NCI-H446 (cell line): ENCODE data around the gene C6orf89.
A peak's percentile ranks its signal among the peaks of the same experiment; 100 is the strongest.

ENCODE experiments used
- DNase-seq, 2 experiments: peaks; one replicate each; lab custom pipeline; 2025; lab: John Stamatoyannopoulos, UW

C6orf89 gene

DNA sequence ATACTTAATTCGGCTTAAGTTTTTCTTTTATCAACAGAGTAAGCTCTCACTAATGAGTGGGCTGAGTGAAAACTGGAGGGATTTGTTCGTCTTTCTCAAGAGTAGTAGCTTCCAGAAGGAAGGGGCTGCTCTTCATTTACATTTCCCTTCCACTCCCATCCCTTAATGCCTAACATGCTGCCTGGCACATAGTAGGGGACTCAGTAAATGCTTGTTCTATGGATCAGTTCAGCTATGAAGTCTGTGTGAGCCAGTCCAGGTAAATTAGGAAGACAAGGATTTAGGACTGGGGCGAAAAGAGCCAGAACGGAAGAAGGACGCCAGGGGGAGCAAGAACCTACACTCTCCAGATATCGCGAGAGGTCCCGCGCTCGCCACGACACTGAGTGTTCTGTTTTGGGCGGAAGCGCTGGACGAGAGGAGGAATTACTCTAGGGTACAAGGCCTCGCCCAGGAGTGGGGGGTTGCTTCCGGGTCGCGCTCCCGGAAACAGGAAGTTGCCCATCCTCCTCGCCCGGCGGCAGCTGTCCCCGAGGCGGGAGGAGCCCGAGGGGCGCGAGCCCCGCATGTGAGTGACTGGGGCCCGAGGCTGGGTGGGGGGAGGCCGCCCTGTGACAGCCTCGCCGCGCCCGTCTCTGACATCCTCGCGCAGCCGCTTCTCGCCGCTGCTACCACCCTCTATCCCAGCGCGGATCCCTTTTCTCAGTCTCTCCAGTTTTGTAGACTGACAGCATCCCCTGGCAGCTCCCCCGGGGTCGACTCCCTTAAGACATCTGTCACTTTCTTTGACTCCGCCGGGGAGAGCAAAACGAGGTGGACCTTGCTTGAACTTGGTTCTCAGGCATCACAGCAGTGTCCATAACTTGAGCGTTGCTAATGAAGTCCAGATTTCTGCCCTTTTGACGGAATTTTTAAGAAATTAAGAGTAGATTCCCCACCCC is at the start of gene C6orf89:
Gene C6orf89 (plus strand): TSS at position 492 of the 941 bp plus-strand sequence. CDS start 13,493 bp downstream, outside the sequence.
- peak; percentile 96 to 99 for DNase-seq

DNA sequence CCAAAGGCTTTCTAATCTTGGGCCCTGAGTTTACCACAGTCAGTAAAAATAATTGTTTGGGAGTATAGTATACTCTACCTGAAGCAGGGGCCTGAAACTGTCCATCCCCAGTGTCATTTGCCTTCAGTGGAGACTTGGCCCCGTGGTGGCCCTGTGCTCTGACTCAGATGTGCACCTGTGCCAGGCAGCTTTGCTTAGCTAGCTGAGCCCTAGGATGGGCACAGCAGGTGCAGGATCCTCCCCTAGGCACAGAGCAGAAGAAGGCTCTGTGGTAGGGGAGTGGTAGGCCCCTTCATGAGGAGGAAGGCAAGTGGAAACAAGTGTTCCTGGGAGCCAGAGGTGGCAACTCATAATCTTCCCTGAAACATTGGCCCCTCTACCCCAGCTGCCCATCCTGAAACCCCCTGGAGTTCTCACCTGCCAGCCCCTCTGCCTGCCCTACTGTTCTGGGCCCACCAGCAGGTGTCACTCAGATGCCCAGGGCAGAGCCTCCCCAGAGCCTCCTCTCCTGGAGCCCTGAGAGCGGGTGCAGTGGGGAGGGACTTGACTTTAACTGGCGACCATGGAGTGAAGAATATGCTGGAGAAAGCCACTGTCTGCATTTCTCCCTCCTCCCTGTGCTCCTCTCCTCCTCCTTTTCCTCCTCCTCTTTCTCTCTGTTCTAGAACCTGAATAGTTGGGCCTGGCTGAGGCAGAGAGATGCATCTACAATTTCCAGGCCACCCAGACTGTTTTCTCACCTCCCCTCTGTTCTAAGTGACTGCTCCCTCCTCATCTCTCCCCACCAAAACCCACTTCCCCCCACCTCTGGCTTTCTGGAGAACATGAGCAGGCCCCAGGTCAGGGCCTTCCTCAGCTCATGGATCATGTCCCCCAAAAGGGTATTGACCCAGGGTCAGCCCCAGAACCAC is 49.4 kb upstream of the C6orf89 start:
- DNase-seq: no peak

DNA sequence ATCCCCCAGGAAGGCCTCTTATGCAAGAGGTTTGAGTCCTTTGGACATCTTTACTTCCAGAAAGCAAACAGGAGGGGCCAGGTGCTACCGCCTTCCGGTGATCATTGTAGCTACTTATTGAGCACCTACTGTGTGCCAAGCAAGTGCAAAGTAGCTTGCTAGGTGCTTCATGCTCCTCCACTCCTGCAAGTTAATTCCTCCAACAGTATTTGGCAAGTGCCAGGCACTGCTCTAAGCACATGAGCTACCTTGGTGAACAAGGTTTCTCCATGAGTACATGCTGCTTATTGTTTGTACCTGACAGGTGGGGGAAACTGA is 48.8 kb upstream of the C6orf89 start:
- DNase-seq: no peak

GRCh38 chr6:36837686-36838085 is 48.1 kb upstream of the C6orf89 start:
- DNase-seq: no peak

DNA sequence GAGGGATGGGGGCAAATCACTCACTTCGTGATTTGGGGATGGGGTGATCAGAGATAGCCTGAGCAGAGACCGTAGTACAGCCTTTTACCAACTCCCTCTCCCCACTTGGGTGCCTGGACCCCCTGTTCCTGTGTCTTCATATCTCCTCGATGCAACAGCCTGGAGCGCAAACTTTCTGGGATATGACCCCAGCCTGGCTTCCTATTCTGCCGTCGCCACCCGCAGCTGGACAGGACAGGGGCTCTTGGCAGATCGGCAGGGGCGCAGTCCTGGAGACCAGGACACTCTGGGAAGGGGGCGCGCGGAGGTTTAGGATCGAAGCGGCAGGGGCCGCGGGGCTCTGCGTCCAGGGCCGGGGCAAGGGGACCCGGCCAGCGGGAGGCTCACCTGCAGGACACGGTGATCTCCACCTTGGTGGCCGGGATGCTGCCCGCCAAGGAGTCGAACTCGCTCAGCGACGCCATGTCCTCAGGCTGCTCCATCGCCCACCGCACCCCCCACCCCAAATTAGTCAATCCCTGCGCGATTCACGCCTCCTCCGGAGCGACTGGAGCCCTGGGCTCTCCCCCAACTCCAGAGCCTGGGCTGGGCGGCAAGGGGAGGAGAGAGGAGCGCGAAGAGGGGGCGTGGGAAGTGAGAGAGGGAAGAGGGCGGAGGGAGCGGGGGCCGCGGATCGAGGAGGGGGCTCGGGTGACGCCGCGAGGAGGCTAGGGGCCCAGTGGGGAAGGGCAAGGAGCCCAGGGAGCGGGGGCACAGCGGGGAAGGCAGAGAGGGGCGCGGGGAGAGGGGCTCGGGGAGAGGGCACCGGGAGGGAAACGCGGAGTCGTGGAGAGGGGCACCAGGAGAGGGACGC is 46.6 kb upstream of the C6orf89 start, which contains the start of gene CPNE5:
Gene CPNE5 (minus strand): TSS at position 549 of the 853 bp plus-strand sequence. CDS start 67 bp downstream, at position 482.
- no peak for DNase-seq

DNA sequence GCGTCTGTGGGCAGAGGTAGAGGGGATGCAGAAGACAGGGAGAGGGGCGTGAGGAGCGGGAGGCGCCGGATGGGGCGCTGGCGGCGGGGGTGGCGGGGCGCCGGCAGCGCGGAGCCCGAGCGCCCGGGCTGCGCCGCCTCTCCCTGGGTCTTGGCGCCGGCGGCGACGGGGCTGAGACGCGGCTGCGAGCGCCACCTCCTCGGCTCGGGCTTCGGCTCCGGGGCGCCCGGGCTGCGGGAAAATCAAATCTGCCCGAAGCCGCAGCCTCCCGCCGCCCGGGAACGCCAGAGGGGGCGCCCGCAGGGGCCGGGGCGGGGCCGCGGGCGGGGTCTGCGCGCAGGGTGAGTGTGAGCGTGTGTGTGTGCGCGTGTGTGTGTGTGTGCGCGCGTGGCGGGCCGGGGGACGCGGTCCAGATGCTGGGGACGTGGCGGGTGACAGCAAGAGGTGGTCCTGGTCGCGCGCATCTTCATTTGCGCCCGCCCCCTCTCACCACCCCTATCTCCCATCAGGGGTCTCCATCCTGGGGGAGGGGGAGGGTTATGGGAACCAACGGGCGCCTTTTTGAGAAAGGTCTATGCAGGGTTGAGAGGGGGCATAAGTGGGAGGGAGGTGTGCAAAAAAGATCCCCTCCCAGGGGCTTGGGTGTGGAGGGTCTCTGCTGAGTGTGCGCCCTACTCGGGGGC is 45.9 kb upstream of the C6orf89 start:
- DNase-seq: peak in 1 of 2 experiments; percentile 20

DNA sequence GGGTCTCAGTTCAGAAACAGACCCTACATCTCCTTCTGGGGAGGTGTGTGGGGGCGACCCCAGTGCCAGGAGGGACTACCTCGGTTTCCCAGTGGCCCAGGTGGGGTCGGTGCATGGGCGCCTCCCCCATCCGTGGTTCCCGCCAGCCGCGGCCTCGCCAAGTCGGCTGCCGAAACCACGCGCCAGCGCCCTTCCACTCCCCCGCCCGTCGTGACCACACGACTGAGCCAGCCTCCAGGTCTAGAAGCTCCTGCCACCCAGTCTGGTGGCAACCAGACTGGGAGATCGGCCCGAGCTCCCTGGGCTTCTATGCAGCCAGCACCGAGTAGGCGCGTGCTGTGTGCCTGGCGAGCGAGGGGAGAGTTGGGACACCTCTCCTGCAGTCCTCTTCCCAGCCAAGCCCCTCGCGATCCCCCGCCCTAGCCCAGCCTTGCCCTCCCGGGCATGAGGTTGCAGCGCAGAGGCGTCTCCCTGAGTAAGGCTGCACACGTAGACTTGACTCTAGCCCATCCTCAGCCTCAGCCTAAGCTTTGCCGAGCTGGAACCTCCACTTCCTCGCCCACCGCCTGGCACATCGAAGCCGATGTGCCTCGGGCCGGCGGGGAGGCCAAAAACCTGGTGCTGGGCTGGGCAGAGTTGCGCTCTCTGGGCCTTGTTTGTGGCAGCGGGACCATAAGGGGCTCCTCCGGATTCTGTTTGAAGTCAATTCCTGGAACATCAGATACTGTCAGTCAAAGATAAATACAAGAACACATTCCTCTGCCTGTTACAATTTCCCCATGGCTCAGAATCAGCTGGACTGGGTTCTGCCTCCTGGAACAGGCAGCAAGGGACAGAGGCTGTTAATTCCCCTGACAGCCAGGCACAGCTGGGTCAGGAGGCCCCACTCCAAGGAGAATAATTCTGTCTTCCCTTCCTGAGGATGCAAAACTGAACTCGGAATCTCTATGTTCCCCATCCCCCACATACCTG is 45.0 kb upstream of the C6orf89 start:
- DNase-seq: peak in 1 of 2 experiments; percentile 58

GRCh38 chr6:36841756-36842155 is 44.0 kb upstream of the C6orf89 start:
- no peak for DNase-seq

- DNase-seq: no peak
Observed at GRCh38 chr6:36843170-36843569, 42.6 kb upstream of the C6orf89 start.

- DNase-seq: no peak
Observed at GRCh38 chr6:36844232-36845170, 41.3 kb upstream of the C6orf89 start.

DNA sequence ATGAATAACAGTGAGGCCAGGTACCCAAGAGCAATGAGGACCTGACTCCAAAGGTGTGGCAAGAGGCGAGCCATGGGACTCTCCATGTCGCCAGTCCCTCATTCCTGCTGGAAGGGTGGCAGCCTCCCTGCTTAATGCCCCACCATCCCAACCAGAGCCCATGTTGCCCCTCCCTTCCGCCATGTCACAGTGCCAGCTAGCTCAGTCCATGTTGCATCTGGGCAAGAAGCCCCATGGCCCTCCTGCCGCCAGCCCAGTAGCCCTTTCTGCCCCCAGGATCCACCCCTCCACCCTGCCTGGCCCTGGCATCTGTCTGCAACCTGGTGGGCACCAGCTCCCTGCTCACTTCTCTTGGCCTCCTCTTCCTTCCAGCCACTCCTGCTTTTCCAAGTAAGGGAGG is 40.5 kb upstream of the C6orf89 start:
- DNase-seq: no peak

DNA sequence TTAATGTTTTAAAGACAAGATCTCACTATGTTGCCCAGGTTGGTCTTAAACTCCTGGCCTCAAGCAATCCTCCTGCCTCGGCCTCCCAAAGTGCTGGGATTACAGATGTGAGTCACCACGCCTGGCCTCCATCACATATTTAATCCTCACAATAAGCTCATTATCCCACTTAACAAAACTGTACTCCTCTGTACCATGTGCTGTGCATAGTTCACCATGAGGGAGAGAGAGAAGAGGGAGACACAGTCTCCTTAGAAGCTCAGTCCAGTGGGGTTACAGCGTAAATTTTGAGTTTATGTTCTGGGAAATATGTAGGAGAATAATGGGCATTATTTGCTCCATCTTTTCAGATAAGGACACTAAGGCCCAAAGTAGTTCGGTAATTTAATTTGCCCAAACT is 38.6 kb upstream of the C6orf89 start:
- no peak for DNase-seq

- DNase-seq: no peak
Observed at GRCh38 chr6:36847991-36848390, 37.8 kb upstream of the C6orf89 start.

GRCh38 chr6:36848658-36849441 is 36.9 kb upstream of the C6orf89 start:
- DNase-seq: no peak

GRCh38 chr6:36850021-36850420 is 35.7 kb upstream of the C6orf89 start:
- DNase-seq: no peak

DNA sequence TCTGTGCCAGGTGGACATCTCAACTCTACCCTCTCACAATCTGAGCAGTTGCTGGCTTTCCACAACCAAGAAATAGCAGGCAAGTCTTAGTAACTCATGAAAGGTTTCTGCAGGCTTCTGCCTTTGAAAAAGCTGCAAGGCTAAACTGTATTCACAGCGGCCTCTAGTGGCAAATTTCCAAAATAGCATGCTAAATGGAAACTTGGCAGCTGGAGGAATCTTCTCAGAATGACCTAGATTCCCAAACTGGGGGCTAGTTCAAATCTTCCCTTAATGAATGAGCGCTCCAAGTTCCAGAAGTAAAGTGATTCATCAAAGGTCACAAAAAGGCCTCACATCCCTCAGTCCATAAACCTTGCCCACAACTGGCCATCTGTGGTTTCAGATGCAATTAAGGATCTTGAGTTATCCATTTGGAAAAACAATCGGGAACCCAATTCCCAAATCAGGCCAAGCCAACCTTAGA is 34.6 kb upstream of the C6orf89 start:
- DNase-seq: peak; percentile 51 to 77

GRCh38 chr6:36851626-36852025 is 34.1 kb upstream of the C6orf89 start:
- DNase-seq: no peak
